Upper lobe of right lung (tissue), 1 donor: ENCODE measurements around the gene SLC7A9. TPM values are rescaled to one million over a fixed set of nuclear protein-coding genes. Genes with fewer than 3 reads are reported as not detected.

ENCODE experiments used
- ATAC-seq: fragments of 200-7000 bp; cut with Tn5 transposase; one replicate; pipeline ENCODE4 v1.9.1; 2020; ENCODE audit warnings: mild to moderate bottlenecking, moderate library complexity
- DNase-seq: peaks from one replicate; pipeline ENCODE4 v3.0.0-alpha.2; 2020
- H3K27ac ChIP-seq: fragments of 200-600 bp; one replicate; pipeline ENCODE4 v1.8.0; 2022
- H3K27me3 ChIP-seq: fragments of 200-600 bp; one replicate; pipeline ENCODE4 v1.8.0; 2022; ENCODE audit warnings: mild to moderate bottlenecking
- H3K36me3 ChIP-seq: fragments of 200-600 bp; one replicate; pipeline ENCODE4 v1.8.0; 2022
- H3K4me1 ChIP-seq: fragments of 200-600 bp; one replicate; pipeline ENCODE4 v1.8.0; 2022
- H3K4me3 ChIP-seq: fragments of 200-600 bp; one replicate; pipeline ENCODE4 v1.8.0; 2022; ENCODE audit warnings: mild to moderate bottlenecking
- H3K9me3 ChIP-seq: fragments of 200-600 bp; one replicate; pipeline ENCODE4 v1.8.0; 2022
- CTCF ChIP-seq: fragments of 200-600 bp; IDR thresholded peaks from one replicate; pipeline ENCODE4 v1.8.0; 2022; ENCODE audit warnings: antibody characterized with exemption
- intact Hi-C: fragments of 100-400 bp; cut with DNase I; formaldehyde crosslinking; loops from one replicate; pipeline ENCODE4 v1.11.0; 2022
- total RNA-seq: library from RNA; stranded (reverse); fragmentation: NEBNext Ultra II Directional; extraction: Animal tissue kit (Norgen Biotek cat#: 25700); gene quantifications from one replicate; pipeline ENCODE4 v1.2.1, GENCODE V29; 2021
- donor health status: DM: no; HTN: yes; CAD: no; lungs with severe emphysema.

SLC7A9 gene
- total RNA-seq, 1 donor from 2014 or later, result 0.46 TPM

- H3K9me3 ChIP-seq, result no peaks in the 10 kb centered on the region
- no peak for ATAC-seq
- intact Hi-C loops, result no loop called here
- no peak overlapping the region for H3K27ac ChIP-seq
- no peak overlapping the region for H3K4me3 ChIP-seq
- H3K36me3 ChIP-seq, result peaks cover 6% of the 10 kb centered on the region
- TF ChIP-seq CTCF, result no peak
- H3K27me3 ChIP-seq, result no peaks in the 10 kb centered on the region
- no peaks in the 10 kb centered on the region for H3K4me1 ChIP-seq
- no peak for DNase-seq
These were observed 11.1 kb upstream of the SLC7A9 start for GRCh38 chr19:32880622-32881021.

- H3K4me1 ChIP-seq, result no peaks in the 10 kb centered on the region
- TF ChIP-seq CTCF, result no peak
- intact Hi-C loops, result no loop called here
- peaks cover 6% of the 10 kb centered on the region for H3K36me3 ChIP-seq
- H3K9me3 ChIP-seq, result no peaks in the 10 kb centered on the region
- H3K4me3 ChIP-seq, result no peak overlapping the region
- no peaks in the 10 kb centered on the region for H3K27me3 ChIP-seq
- no peak overlapping the region for H3K27ac ChIP-seq
- no peak for ATAC-seq
- peak; percentile 52 for DNase-seq
These were observed 10.2 kb upstream of the SLC7A9 start for GRCh38 chr19:32879741-32880140.

- intact Hi-C loops, result no loop called here
- Histone ChIP-seq H3K4me3 (no peak overlapping the region), H3K4me1 (no peaks in the 10 kb centered on the region), H3K9me3 (no peaks in the 10 kb centered on the region), H3K36me3 (peaks cover 6% of the 10 kb centered on the region), H3K27ac (no peak overlapping the region), H3K27me3 (no peaks in the 10 kb centered on the region)
- peak; percentile 18 for DNase-seq
- no peak for ATAC-seq
- no peak for TF ChIP-seq CTCF
These were observed 9.4 kb upstream of the SLC7A9 start for GRCh38 chr19:32878988-32879387.

GRCh38 chr19:32877977-32878745 lies 8.6 kb upstream of the SLC7A9 start:
- Histone ChIP-seq H3K9me3 (no peaks in the 10 kb centered on the region), H3K36me3 (peaks cover 6% of the 10 kb centered on the region), H3K4me1 (no peaks in the 10 kb centered on the region), H3K27me3 (no peaks in the 10 kb centered on the region), H3K4me3 (no peak overlapping the region), H3K27ac (no peak overlapping the region)
- no peak for TF ChIP-seq CTCF
- no peak for ATAC-seq
- intact Hi-C loops, result no loop called here
- peak; percentile 33 for DNase-seq

- H3K36me3 ChIP-seq, result peaks cover 6% of the 10 kb centered on the region
- no peak for ATAC-seq
- no peaks in the 10 kb centered on the region for H3K4me1 ChIP-seq
- no peak overlapping the region for H3K27ac ChIP-seq
- intact Hi-C loops, result no loop called here
- H3K27me3 ChIP-seq, result no peaks in the 10 kb centered on the region
- TF ChIP-seq CTCF, result no peak
- no peak overlapping the region for H3K4me3 ChIP-seq
- H3K9me3 ChIP-seq, result no peaks in the 10 kb centered on the region
- DNase-seq, result peak; percentile 13
These were observed 7.9 kb upstream of the SLC7A9 start for GRCh38 chr19:32877323-32877912.
